Measurements from ENCODE around the gene NAA16.

The NAA16 gene

DNA sequence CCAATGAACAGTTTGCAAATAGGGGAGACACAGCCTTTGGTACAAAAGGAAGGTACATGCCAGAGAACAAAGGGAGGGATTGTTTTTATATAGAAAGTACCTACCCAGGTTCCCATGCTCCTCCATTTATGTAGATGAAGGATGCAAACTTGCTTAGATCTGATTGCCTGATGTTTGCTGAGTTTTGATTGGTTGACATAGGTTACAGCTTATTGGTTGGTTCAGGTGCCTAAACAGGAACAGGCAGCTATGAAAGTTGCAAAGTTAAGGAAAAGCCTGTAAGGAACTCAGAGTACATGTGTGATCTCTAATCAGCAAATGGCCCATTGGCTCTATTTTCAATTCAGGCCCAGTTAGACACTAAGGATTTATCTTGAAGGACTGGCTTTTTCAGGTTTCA lies 6.5 kb upstream of the NAA16 start:
- no peak for DNase-seq (ENCODE audit: low read depth)

DNA sequence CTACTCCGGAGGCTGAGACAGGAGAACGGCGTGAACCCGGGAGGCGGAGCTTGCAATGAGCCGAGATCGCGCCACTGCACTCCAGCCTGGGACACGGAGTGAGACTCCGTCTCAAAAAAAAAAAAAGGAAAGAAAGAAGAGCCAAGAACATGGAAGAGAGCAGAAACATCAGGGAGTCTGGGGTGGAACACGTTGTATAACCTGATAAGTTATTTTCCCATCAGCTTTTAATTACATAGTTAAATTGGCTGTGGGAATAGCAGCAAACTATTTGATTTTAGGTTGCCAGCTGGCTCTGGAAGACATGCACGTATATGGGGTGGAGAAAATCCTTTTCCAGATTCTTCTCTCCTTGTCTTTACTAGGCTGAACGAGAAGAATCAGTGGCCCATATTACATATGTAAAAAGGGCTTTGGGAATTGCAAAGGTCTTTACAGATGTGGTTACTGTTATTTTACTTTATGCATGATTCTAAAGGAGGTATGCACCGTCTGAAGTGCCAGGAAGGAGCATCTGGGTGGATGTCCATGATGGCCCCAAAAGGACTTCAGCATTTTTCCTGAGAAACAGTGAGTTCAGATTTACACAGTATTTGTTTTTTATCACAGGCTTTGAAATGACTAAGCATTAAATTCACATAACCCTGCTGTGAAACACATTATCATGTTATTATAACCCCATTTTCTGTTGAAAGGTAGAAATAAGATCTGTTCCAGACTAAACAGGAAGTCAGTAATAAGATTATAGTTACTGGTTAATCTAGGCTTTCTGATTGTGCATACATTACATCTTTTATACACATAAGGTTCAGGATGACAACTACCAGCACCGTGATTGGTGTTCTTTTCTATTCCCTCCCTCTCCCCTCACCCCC lies 4.6 kb upstream of the NAA16 start:
- no peak for DNase-seq (ENCODE audit: low read depth)

DNA sequence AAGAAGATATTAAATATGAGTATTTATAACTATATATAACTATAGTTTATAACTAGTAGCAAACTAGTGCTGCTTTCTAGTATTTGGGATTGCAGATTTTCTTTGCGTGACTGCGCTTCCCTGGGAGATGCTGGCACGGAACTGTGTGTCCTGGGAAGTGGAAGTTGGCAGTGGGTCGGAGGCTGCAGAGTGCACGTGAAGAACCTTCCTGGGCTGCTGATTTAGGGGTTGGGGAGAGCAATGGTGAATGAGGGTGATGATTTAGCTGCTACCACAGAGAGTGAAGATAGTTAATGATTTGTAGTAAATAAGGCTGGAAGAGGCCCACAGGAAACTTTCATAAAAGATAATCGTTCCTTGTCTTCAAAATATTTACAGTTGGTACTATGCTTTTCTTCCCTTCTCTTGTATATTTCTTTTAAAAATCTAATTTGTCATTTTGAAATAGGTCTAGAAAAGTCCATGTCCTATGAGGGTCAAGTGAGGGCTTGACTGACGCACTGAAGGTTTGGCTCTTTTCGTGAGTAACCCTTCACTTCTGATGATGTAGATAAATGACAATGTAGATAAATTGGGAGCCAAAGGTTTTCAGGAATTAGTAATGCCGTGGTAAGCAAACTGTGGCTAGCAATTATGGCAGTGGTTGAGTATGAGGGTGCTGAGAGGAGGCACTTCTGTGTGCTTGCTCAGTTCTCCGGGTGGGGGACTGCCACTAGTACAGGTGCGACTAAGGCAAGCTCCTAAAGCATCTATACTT lies 3.0 kb upstream of the NAA16 start:
- no peak for DNase-seq (ENCODE audit: low read depth)

DNA sequence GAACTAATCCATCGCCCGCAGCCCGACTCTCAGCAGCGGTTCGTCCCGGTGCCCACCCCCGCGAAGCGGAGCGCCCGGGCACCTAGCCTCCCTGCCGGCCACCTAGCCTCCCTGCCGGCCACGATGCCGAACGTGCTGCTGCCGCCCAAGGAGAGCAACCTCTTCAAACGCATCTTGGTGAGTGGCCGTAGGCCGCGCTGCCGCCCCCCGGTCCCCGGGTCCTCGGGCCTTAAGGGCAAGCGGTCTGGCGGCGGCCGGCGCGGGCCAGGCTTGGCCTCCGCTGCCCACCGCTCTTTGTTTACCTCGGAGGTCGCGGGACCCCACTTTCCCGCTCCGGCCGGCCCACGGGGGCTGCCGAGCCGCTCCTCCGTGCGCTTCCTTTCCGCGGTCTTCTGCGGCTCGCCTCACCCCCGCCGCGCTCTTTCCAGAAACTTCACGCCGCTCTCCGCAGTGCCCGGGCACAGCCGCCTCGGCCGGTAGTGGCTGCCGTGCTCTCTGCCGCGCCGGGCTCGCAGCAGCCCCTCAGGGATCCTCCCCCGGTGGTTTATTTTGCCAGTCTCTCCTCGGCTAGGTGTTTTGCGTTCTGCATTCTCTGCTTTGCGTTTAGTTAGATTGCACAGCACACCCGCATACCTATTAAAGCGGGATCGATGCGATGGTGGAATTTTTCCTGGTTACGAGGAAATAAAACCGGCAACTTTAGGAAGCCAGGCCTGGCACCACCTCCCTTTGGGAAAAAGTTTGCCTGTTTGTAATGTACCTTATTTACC lies 524 bp downstream of the NAA16 start:
- DNase-seq (ENCODE audit: low read depth), result peak; percentile 25

DNA sequence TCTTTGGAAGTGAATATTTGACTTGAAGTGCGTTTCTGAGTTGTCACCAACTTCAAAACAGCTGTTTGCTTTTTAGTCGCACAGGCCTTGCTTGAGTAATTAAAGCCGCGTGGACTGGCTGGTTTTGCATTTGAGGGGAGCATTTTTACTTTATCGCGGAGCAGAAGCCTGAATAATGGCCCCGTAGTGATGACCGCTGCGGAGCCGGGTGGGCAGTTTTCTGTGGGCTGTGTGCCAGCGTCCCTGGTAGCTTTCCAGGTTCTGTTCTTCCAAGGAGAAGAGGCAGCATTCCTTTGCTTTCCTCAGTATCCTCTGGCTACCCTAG lies 1.1 kb downstream of the NAA16 start:
- no peak for DNase-seq (ENCODE audit: low read depth)

DNA sequence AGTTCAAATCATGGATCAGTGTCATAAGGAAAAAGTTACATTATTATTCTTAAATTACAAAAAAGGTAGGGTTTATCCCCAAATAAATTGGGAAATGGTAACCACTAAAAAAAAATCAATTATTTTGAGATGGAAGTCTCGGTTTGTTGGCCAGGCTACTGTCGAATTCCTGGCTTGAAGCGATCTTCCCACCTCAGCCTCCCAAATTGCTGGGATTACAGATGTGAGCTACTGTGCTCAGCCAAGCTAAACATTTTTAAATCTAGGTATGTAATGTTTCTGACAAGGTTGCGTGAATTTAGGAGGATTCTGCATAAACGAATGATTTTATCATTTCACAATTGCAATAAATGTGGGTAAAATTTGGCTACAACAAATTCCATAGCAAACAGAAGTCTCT lies 2.0 kb downstream of the NAA16 start:
- DNase-seq (ENCODE audit: low read depth), result no peak

DNA sequence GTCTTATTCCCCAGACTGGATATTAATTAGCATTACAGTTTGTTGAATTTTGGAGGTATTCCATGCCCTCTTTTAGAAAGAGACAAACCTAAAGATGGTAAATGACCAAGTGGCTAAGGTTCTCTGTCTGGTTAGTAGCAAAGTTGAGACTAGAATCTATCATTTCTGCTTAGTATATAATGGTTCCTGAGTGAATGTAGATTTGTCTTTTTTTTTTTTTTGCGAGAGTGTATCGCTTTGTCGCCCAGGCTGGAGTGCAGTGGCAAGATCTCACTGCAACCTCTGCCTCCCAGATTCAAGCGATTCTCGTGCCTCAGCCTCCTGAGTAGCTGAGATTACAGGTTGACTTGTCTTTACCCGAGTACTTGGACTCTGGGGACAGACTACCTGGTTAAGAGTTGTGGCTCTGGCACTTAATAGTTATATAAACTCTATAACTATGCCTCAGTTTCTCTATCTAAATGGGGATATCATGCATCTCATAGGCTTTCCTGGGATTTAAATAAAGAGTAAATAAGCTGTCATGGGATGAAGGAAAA lies 2.7 kb downstream of the NAA16 start:
- no peak for DNase-seq (ENCODE audit: low read depth)

DNA sequence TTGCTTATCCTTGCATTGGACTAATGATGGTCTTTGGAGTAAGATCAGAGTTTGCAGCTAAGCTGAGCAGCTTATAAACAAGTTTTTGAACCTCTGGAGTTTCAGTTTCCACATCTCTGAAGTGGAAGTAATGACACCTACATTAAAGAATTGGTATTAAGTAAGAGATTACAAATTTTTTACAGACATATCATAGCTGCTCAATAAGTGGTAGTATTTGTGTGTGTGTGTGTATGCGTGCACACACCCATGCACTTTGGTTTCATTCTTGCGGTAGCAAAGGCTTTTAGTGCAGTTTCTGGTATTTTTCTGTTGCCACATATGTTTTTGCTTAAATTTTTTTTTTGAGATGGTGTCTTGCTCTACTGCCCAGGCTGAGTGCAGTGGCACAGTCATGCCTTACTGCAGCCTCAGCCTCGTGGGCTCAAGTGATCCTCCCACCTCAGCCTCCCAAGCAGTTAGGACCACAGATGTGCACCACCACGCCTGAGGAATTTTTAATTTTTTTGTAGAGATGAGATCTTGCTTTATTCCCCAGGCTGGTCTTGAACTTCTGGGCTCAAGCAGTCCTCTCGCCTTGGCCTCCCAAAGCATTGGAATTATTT lies 4.5 kb downstream of the NAA16 start:
- no peak for DNase-seq (ENCODE audit: low read depth)

DNA sequence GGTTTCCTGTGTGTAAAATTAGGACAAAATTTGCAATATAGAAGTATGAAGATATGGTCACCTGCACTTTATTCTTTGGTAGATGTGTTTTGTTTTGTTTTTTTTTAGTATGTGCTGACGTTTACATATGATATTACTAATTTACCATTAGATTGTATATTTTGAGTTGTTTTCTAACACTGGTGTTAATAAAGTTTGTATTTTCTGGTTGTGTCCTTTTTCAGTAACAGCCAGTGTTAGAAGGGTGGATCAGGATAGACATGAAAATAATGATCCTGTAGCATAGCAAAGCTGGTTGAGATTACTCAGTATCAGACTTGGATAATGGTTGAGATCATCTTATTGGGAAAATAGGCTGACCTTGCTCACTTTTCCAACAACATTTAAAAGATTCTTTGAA lies 6.2 kb downstream of the NAA16 start:
- no peak for DNase-seq (ENCODE audit: low read depth)

DNA sequence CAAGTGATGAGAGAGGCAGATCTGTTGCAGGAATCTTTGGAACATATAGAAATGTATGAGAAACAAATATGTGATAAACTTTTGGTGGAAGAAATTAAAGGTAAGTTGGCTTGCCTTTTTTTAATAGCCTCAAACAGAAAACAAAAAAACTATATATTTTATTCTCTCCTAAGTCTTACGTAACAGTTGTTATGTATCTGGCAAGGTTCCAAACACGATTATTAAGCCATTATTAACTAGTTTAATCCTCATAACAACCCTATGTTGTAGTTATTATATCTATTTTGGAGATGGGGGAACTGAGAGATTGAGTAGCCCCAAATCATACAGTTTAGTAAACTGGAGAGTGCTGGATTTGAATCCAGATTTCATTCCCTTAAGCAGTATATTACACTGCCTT lies 14.7 kb downstream of the NAA16 start:
- no peak for DNase-seq (ENCODE audit: low read depth)

DNA sequence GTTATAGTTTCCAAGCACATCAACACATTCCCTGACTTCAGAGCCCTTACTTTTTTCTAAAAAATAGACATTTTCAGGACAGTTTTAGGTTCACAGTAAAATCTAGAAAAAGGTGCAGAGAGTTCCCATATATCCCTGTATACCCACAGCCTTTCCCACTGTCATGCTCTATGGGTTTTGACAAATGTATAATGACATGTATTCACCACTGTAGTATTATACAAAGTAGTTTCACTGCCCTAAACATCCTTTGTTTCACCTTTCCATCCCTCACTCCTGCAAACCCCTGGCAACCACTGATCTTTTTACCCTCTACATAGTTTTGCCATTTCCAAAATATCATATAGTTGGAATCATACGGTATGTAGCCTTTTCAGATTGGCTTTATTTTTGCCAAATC lies 15.6 kb downstream of the NAA16 start:
- no peak for DNase-seq (ENCODE audit: low read depth)

DNA sequence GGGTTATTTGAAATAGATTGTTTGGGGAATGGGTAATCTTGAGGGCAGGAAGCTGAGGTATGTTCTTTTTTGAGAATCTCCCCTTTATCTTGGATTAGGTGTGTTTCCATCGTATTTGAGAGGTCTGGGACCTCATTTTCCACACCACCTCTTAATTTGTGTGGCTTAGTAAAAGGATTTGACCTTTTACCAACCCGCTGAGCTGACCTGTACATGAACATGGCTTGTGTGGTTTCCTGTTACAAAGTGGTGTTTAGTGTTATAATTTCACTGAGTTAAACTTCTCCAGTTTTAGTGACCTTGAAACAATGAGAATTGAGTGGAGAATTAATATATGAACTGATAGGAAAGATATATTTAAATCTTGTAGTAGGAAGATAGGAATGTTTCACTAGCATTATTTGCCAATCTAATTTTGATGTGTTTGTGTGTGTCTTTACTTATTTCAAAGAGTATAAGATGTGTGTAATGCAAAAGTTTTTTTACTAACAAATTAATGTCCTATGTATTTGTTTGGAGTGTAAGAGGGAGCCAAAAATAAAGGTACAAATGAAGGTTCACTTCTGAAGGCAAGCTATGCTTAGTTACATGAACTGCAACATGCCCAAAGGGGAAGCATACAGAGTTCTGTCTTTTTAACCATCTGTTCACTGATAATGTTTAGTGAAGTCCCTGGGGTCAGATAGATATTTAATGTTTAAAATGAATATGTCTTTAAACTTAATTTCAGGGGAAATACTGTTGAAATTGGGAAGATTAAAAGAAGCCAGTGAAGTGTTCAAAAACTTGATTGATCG lies 17.1 kb downstream of the NAA16 start:
- DNase-seq (ENCODE audit: low read depth), result no peak

DNA sequence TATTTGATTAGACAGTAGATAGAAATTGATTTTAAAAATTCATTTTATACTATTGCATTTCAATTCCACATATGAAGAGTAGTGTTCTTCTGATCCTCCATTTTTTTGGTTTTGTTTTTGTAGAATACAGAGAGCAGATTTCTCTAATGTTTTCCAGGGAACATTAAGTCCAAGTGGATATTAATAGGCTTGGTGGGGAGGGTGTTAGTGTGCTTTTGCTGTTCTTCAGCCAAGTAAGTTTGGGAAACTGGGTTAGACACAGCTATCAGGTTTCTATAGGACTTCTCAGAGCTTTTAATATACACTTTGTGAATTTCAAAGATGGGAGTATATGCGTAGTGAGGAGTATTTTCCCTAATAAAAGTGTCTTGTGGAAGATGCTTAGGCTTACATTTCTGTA lies 21.8 kb downstream of the NAA16 start:
- no peak for DNase-seq (ENCODE audit: low read depth)

DNA sequence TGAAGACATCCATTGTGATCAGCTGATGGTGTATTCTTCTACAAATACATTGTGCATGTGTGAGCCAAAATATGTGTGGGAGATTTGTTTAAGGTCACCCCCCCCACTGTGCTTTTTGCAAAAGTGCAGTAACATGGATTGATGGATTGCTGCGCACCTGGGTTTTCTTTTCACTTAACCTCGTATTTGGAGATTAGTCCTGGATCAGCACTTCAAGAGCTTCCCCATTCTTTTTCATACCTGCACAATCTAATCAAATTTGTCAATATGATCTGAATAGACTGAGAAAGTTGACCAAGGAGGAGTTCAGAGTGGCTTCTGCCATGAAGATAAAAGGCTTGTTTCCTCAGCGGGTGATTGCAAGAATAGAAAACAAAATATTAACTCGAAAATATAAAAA lies 23.7 kb downstream of the NAA16 start:
- DNase-seq (ENCODE audit: low read depth), result no peak

DNA sequence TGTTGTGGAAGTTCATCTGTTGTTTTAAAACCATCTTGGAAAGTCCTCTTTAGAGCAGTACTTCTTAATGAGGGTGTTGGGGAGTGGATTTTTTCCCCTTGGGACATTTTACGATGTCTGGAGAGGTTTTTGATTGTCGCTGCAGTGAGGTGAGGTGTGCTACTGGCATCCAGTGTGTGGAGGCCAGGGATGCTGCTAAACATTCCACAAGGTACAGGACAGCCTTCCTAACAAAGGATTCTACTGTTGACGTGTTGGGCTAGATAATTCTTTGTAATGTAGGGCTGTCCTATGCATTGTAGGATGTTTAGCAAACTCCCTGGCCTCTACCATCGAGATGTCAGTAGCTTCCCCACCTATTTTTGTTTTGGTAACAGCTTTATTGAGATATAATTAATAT lies 33.3 kb downstream of the NAA16 start:
- DNase-seq (ENCODE audit: low read depth), result no peak

DNA sequence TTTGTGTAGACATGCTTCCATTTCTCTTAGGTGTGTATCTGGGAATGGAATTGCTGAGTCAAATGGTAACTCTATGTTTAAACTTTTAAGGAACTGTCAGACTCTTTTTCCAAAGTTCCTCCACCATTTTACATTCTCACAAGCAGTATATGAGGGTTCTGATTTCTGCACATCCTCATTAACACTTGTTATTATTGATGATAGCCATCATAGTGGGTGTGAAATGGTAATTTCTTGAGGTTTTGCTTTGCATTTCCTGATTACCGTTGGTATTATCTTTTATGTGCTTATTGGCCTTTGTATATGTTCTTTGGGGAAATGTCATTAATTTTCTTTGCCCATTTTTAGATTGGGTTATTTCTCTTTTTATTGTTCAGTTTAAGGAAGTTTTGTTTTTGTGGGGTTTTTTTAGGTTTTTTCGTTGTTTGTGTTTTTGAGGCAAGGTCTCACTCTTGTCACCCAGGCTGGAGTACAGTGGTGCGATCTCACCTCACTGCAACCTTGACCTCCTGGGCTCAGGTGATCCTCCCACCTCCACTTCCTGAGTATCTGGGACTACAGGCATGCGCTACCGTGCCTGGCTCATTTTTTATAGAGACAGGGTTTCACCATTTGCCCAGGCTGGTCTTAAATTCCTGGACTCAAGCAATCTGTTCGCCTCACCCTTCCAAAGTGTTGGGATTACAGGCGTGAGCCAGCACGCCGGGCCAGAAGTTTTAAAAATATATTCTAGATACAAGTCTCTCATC lies 34.3 kb downstream of the NAA16 start:
- no peak for DNase-seq (ENCODE audit: low read depth)

DNA sequence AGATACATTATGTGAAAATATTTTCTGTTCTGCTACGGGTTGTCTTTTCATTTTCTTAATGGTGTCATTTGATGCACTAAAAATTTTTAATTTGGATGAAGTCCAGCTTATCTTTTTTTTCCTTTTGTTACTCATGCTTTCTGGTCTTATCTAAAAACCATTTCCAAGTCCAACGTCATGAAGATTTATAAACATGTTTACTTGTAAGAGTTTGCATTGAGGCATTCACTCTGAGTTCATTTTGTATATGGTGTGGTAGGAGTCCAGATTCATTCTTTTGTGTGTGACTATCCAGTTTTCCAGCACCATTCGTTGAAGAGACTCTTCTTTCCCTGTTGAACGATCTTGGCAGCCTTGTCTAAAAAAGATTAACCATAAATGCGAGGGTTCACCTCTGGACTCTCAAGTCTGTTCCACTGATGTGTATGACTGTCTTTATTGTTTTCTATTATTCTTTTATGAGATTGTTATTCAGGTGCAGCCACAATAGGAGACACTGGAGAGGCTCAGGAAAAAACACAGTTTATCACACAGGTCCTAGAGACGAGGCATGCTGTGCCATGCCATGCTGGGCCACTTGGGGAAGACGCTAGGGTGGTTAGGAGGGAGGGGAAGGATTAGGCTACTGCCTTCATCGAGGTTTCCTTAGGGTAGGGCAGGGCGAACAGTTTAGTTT lies 35.0 kb downstream of the NAA16 start:
- DNase-seq (ENCODE audit: low read depth), result no peak

DNA sequence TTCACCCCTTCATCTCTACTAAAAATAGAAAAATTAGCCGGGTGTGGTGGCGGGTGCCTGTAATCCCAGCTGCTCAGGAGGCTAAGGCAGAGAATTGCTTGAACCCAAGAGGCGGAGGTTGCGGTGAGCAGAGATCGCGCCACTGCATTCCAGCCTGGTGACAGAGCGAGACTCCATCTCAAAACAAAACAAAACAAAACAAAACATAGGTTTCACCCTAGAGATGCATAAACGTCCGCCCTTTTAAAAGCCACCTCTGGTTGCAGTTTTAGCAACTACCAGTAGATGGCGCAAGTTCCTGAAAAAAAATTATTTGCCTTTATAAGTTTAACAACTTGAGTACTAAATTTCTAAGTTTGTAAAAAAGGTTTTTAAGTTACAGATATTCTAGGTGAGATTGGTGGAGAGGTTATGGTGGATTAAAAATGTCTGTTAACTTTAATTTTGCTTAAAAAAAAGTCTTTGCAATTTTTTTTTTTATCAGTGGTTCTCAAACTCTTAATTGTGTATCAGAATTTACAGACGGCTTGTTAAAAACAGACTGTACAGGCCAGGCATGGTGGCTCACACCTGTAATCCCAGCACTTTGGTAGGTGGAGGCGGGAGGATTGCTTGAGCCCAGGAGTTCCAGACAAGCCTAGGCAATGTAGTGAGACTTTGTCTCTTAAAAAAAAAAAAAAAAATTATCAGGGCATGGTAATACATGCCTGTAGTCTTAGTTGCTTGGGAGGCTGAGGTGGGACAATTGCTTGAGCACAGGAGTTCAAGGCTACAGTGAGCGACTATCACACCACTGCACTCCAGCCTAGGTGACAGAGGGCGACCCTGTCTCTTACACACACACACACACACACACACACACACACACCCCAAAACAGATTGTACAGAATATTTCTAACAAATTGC lies 42.1 kb downstream of the NAA16 start:
- peak; percentile 39 for DNase-seq (ENCODE audit: low read depth)

DNA sequence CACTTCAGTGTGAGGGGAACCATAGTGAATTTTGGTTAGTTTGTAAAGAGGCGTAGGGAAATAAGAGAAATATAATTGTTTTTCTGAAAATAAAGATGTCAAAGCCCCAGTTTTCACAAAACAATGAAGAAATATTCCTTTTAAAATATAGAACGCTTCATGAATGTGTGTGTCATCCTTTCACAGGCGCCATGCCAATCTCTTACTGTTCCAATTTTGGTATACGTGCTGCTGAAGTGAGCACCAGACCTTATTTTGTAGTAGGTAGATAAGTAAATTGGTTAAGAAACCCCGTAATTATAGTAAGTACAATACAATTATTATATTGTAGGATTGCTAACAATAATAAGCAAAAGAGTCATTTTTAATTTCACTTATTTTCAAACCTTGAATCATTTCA lies 43.3 kb downstream of the NAA16 start:
- DNase-seq (ENCODE audit: low read depth), result no peak
